ENCODE measurements around the gene HYI. TPM values are rescaled to one million over a fixed set of nuclear protein-coding genes. Genes with fewer than 3 reads are reported as not detected.
"Not testable (repeated sequence)": the region's sequence is repeated elsewhere in the genome, so short reads cannot be mapped to it uniquely, and the experiment has no call there.

The HYI gene
- polyA plus RNA-seq, 1 donor from 2014 or later = 14.8 TPM

- H3K4me2 ChIP-seq (ENCODE audit: low read length) = not testable (repeated sequence)
Measured at GRCh38 chr1:43475611-43476401, 22.1 kb upstream of the HYI start.

GRCh38 chr1:43473463-43473862 is 19.7 kb upstream of the HYI start:
- Histone ChIP-seq H3K9ac (ENCODE audit: low read length) (no peak overlapping the region), H4K20me1 (ENCODE audit: insufficient read depth) (no peaks in the 10 kb centered on the region), H3K4me3 (ENCODE audit: low read length) (no peak overlapping the region), H3K4me2 (ENCODE audit: low read length) (no peak overlapping the region), H3K27ac (ENCODE audit: low read length) (no peak overlapping the region), H2AFZ (ENCODE audit: low read depth, low read length) (no peak overlapping the region), H3K27me3 (ENCODE audit: insufficient read depth, low read depth, low read length) (no peaks in the 10 kb centered on the region), H3F3A (ENCODE audit: insufficient read depth, low read length, poor library complexity, severe bottlenecking) (no peaks in the 10 kb centered on the region), H3K79me2 (replicated peaks; ENCODE audit: insufficient read depth, low read length) (no peaks in the 10 kb centered on the region), H3K36me3 (ENCODE audit: insufficient read depth, low read length) (no peaks in the 10 kb centered on the region), H3K9me2 (ENCODE audit: insufficient read depth, low read length) (no peaks in the 10 kb centered on the region), H3K9me3 (ENCODE audit: low read length) (no peaks in the 10 kb centered on the region)
- TF ChIP-seq, protein P1, sequence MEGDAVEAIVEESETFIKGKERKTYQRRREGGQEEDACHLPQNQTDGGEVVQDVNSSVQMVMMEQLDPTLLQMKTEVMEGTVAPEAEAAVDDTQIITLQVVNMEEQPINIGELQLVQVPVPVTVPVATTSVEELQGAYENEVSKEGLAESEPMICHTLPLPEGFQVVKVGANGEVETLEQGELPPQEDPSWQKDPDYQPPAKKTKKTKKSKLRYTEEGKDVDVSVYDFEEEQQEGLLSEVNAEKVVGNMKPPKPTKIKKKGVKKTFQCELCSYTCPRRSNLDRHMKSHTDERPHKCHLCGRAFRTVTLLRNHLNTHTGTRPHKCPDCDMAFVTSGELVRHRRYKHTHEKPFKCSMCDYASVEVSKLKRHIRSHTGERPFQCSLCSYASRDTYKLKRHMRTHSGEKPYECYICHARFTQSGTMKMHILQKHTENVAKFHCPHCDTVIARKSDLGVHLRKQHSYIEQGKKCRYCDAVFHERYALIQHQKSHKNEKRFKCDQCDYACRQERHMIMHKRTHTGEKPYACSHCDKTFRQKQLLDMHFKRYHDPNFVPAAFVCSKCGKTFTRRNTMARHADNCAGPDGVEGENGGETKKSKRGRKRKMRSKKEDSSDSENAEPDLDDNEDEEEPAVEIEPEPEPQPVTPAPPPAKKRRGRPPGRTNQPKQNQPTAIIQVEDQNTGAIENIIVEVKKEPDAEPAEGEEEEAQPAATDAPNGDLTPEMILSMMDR (IDR thresholded peaks at IDR 0.05; ENCODE audit: poor library complexity, severe bottlenecking) = no peak
- no peak for TF ChIP-seq EP300 (conservative IDR thresholded peaks at IDR 0.05; ENCODE audit: poor library complexity, severe bottlenecking)
- no peak for TF ChIP-seq EZH2 (IDR thresholded peaks at IDR 0.05; ENCODE audit: borderline replicate concordance, insufficient read depth, low read length, poor library complexity, severe bottlenecking)
- no peak for TF ChIP-seq RAD21 (conservative IDR thresholded peaks at IDR 0.05)
- no peak for TF ChIP-seq MXI1 (conservative IDR thresholded peaks at IDR 0.05; ENCODE audit: poor library complexity, severe bottlenecking)
- TF ChIP-seq POLR2AphosphoS5 (IDR thresholded peaks at IDR 0.05) = no peak
- TF ChIP-seq SMC3 (conservative IDR thresholded peaks at IDR 0.05; ENCODE audit: poor library complexity) = no peak
- TF ChIP-seq TAF1 (IDR thresholded peaks at IDR 0.05; ENCODE audit: low read depth) = no peak
- TF ChIP-seq, protein P2, sequence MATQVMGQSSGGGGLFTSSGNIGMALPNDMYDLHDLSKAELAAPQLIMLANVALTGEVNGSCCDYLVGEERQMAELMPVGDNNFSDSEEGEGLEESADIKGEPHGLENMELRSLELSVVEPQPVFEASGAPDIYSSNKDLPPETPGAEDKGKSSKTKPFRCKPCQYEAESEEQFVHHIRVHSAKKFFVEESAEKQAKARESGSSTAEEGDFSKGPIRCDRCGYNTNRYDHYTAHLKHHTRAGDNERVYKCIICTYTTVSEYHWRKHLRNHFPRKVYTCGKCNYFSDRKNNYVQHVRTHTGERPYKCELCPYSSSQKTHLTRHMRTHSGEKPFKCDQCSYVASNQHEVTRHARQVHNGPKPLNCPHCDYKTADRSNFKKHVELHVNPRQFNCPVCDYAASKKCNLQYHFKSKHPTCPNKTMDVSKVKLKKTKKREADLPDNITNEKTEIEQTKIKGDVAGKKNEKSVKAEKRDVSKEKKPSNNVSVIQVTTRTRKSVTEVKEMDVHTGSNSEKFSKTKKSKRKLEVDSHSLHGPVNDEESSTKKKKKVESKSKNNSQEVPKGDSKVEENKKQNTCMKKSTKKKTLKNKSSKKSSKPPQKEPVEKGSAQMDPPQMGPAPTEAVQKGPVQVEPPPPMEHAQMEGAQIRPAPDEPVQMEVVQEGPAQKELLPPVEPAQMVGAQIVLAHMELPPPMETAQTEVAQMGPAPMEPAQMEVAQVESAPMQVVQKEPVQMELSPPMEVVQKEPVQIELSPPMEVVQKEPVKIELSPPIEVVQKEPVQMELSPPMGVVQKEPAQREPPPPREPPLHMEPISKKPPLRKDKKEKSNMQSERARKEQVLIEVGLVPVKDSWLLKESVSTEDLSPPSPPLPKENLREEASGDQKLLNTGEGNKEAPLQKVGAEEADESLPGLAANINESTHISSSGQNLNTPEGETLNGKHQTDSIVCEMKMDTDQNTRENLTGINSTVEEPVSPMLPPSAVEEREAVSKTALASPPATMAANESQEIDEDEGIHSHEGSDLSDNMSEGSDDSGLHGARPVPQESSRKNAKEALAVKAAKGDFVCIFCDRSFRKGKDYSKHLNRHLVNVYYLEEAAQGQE (IDR thresholded peaks at IDR 0.05; ENCODE audit: borderline replicate concordance) = no peak

More at GRCh38 chr1:43475611-43476401, 22.1 kb upstream of the HYI start:
- not testable (repeated sequence) for H3K9ac ChIP-seq (ENCODE audit: low read length); H3K9me3 ChIP-seq (ENCODE audit: low read length); H3K27me3 ChIP-seq (ENCODE audit: insufficient read depth, low read depth, low read length); H3F3A ChIP-seq (ENCODE audit: insufficient read depth, low read length, poor library complexity, severe bottlenecking); H2AFZ ChIP-seq (ENCODE audit: low read depth, low read length); H4K20me1 ChIP-seq (ENCODE audit: insufficient read depth); H3K4me3 ChIP-seq (ENCODE audit: low read length); H3K79me2 ChIP-seq (replicated peaks; ENCODE audit: insufficient read depth, low read length); H3K36me3 ChIP-seq (ENCODE audit: insufficient read depth, low read length); H3K9me2 ChIP-seq (ENCODE audit: insufficient read depth, low read length); H3K27ac ChIP-seq (ENCODE audit: low read length)

GRCh38 chr1:43472463-43473151 is 18.9 kb upstream of the HYI start:
- H3K27me3 ChIP-seq (ENCODE audit: insufficient read depth, low read depth, low read length); H3K9ac ChIP-seq (ENCODE audit: low read length); H2AFZ ChIP-seq (ENCODE audit: low read depth, low read length); H3K36me3 ChIP-seq (ENCODE audit: insufficient read depth, low read length); H3K4me3 ChIP-seq (ENCODE audit: low read length); H3K9me3 ChIP-seq (ENCODE audit: low read length); H4K20me1 ChIP-seq (ENCODE audit: insufficient read depth); H3F3A ChIP-seq (ENCODE audit: insufficient read depth, low read length, poor library complexity, severe bottlenecking); H3K79me2 ChIP-seq (replicated peaks; ENCODE audit: insufficient read depth, low read length); H3K27ac ChIP-seq (ENCODE audit: low read length); H3K4me2 ChIP-seq (ENCODE audit: low read length); H3K9me2 ChIP-seq (ENCODE audit: insufficient read depth, low read length): not testable (repeated sequence)
